Dermis microvascular lymphatic vessel endothelial cell (primary cell): ENCODE measurements around the gene ANG. TPM values are rescaled to one million over a fixed set of nuclear protein-coding genes. Genes with fewer than 3 reads are reported as not detected.

Experiments used
- DNase-seq, 2 donors: peaks; one replicate each; pipeline versions ENCODE4 v3.0.0 to v3.0.0-alpha.2; 2010; ENCODE audit warnings: low read depth in 2 of 2
- total RNA-seq: library from RNA; depleted of rRNA; stranded (reverse); fragments of >200 nt; gene quantifications from 2 replicates; pipeline ENCODE4 v1.2.1, GENCODE V29; 2014

The ANG gene
- total RNA-seq, 1 donor from 2014 or later = 5.6 TPM

DNA sequence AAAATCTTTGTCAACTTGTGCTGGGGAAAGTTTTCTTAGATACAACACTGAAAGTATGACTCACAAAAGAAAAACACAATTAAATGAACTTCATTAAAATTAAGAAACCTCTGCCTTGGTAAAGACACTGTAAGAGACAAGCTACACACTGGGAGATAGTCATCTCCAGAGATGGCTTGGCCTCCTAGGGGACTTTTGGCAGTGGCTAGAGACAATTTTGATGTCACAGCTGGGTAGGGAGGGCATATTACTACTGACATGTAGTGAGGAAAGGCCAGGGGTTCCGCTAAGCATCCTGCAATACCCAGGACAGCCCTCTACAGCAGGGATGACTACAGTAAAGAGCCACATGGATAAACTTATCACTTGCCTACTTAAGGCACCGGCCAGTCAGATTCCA, 12.9 kb upstream of the ANG start:
- no peak for DNase-seq

DNA sequence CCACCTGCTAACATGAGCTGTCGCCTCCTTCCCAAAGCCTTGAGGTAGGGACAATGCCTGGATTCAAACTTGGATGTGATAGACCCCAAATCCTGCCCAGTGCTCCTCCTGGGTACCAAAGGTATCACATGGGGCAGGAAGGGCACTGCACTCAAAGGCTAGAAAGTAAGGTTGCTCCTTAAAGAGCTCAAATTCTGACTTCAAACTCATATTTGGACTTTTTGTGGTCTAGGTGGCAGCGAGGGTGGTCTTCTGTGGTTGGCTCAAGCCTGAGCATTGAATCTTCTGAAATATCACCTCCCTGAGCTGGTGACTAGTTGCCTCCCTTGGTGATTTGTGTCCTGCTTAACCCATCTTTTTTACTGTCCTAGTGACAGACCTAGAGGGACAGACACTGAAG, 12.5 kb upstream of the ANG start:
- DNase-seq = no peak

- DNase-seq = peak in 1 of 2 donors; percentile 27
Observed at GRCh38 chr14:20679907-20680306, 8.7 kb upstream of the ANG start.

DNA sequence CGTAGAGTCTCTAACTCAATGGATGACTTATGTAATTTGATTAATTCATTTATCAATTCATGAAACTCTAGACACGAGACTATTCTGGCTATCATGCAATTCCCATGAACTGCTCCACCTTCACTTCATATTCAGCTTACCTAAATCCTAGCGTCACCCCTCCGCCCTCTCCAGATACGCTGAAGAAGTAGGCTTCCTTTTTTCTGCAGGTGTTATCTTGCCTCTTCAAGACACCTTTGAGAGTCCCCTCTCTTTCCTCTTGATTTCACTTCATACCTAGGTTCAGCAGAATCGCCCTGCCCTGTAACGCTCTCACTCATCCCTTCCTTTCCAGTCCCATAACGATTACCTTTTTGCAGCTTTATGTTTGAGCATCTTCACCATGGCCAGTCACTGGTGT, 8.2 kb upstream of the ANG start:
- no peak for DNase-seq

GRCh38 chr14:20680843-20681347, 7.7 kb upstream of the ANG start:
- DNase-seq = no peak

DNA sequence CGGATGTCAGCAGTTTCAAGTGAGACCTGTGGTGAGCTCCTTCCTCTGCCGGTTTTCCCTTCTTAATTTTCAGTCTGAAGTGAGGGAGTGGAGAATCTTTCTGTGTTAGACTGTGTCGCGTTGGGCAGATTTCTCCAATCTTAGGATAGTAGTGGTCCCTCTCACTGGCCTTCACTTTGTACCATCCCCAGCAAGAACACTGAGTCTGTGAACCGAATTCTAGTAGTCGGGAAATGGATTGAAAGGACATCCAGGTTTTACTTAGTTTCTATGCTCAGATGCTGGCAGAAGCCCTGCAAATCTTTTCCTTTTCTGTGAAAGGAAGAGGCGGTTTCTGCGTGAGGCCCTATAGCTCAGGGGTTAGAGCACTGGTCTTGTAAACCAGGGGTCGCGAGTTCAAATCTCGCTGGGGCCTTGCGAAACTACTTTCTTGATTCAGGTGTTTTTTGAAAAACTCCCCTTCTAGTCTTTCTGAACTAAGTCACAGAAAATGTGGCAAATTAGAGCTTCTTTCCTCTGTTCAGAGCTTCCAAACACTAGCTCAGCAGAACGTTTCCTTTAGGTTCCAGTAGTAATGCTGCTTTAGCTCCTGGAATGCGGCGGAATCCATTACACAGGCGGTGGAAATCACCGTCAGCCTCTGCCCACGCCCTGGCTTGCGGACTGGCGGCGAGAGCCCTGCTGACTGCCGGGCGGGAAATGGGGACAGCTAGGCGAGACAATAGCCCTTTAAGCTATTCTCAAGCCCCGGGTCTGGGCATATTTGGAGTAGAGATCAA, 7.0 kb upstream of the ANG start:
- peak; percentile 83 to 86 for DNase-seq

GRCh38 chr14:20682127-20682434, 6.5 kb upstream of the ANG start:
- no peak for DNase-seq

DNA sequence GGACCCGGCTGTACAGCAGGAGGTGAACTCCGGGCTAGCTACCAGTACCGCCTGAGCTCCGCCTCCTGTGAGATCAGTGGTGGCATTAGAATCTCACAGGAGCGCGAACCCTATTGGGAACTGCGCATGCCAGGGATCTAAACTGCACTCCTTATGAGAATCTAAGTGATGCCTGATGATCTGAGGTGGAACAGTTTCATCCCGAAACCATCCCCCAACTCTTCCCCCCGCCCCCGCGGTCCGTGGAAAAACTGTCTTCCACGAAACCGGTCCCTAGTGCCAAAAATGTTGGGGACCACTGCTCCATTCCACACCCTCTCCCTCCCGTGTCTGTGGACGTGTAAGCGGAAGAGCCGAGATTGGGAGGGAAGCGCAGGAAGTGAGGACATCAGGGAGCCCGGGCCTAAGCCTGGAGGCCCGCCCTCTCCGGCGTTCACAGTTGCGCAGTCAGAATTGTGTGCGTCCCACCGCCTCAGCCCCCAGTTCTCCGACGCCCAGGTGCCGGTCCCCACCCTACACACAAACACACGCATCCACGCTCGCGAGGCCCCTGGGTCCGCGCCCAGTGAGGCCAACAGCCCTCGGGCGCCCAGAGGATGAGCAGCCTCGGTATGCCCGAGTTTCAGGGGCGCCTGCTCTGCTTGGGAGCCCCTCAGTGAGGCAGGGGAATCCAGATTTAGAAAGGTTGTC, 6.0 kb upstream of the ANG start:
- peak; percentile 94 to 97 for DNase-seq

DNA sequence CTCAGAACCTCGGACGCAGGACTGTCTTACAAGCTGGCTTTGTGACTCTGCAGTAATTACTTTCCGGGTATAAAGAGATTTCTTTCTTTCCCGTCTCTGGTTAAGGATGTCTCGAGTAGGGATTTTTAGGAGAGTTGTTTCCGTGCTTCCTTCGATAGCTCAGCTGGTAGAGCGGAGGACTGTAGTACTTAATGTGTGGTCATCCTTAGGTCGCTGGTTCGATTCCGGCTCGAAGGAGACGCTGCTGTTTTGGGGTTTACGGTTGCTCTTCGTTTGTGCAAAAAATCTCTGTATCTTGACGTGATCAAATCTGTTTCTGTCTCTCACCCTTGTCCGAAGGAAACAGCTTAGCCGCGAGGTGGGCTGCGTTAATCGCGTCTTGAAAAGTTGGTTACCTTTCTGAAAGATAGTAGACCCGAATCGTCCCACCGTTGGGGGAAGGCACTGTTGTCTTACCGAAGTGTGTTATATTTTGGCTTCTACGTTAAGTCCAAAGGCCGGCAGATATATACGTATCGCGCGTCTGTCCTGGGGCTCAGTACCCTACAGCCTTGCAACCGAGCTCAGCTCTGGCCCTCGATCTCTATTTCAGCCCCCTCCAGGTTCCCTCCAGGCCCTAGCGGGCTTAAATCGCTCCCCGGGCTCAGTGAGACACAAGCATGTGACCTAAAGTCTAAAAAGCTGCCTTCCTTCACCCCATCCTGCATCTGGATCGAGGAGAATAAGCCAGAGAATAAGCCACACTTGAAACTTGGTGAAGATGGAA, 5.3 kb upstream of the ANG start:
- peak; percentile 74 to 85 for DNase-seq

DNA sequence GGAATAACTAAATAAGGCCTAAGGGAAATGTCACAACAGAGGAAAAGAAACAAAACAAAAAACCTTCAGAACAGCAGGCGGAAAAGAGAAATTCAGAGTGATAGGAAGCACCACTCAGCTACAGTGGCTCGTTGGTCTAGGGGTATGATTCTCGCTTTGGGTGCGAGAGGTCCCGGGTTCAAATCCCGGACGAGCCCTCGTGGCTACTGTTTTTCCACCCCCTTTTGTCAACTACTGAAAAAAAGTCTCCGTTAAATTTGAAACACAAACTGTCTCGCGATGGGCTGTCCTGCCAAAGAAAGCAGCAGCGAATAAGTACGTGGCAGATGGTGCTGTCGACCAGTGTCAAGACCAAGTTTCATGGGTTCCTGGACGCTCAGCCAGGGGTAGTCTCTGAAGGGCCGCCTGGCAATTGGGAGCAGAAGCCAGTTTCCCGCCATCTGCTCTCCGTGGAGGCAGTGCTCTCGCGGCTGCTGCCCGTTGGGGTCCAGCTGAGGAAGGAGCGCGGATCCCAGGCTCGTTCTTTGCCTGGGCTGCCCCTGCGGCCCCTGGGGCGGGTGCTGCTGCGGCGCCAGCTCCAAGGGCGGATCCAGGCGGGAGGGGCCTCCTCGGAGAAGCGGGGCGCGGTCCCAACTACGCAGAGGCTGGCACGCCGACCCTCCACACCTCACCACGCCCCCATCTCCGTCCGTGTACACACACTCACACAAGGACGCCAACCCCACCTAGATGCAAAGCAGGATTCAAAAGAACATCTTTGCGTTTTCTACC, 4.5 kb upstream of the ANG start, which contains the start of gene RNASE4:
TSS of gene RNASE4 (plus strand) at position 670 of the 771 bp plus-strand sequence. CDS start 14,812 bp downstream, outside the sequence.
- DNase-seq = peak; percentile 72 to 84

- DNase-seq = peak in 1 of 2 donors; percentile 49
Observed at GRCh38 chr14:20684662-20685456, 3.7 kb upstream of the ANG start.

DNA sequence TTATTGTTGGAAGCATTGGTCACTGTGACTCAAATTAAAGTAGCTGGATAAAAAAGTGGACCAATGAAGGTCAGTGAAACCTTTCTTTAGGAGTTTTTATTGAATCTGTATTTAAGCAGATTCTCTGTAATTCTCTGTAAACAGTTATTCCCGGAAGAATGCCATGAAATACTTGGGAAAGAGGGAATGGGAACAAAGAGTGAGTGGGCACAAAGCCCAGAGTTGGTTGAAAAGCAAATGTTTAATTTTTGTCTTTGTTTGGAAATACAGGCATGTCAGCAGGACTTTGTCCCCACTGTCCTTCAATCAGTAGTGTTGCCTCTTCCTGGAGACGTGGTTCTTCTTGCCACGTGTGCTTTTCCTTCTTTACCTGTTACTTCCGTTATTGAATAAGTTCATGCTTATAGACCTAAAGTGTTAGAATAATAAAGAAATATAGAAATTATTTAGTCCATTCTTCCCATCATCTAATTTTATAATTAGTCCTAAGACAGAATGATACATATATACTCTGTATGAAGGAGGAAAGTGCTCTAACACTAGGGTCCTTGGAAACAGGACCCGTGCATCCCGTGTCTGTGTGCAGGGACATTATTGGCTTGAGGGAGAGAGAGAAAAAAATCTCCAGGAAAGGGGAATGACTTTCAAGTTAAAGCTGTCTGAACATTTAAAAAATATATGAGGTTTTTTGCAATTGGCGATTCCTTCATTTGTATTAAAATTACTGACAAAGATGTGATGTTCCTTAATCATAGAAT, 2.0 kb upstream of the ANG start:
- no peak for DNase-seq

GRCh38 chr14:20687362-20688166, 1.0 kb upstream of the ANG start:
- no peak for DNase-seq

GRCh38 chr14:20690848-20691640, 2.5 kb downstream of the ANG start:
- peak; percentile 65 to 79 for DNase-seq

GRCh38 chr14:20692116-20692751, 3.7 kb downstream of the ANG start:
- no peak for DNase-seq

DNA sequence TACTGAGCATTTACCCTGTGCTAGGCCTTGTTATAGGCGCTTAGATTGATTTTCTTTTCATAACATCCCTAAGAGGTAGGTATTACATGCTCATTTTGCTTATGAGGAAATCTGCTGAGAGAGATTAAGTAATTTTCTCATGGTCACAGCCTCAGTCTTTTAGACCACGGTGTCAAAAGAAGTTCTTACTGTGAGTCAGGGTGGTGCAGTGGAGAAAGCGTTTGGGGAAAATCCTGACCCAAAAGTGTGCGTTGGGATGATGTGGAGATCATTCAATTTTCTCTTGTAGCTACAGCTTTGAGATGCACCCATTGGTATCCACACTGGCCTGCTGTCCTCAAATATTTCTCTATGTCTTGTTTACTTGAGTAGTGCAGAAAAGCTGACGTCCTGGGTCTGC, 8.2 kb downstream of the ANG start:
- DNase-seq = no peak

- DNase-seq = peak; percentile 63 to 85
Observed at GRCh38 chr14:20697273-20698017, 8.9 kb downstream of the ANG start.
